HG03159 (cell line): ENCODE results near the gene PPP1R1A.

ENCODE experiments used
- ATAC-seq: cut with Tn5 transposase; IDR thresholded peaks from one replicate; pipeline ENCODE4 v1.9.1; 2021; ENCODE audit warnings: mild to moderate bottlenecking, moderate library complexity; ENCODE audit not compliant: unreplicated experiment

Gene PPP1R1A

DNA sequence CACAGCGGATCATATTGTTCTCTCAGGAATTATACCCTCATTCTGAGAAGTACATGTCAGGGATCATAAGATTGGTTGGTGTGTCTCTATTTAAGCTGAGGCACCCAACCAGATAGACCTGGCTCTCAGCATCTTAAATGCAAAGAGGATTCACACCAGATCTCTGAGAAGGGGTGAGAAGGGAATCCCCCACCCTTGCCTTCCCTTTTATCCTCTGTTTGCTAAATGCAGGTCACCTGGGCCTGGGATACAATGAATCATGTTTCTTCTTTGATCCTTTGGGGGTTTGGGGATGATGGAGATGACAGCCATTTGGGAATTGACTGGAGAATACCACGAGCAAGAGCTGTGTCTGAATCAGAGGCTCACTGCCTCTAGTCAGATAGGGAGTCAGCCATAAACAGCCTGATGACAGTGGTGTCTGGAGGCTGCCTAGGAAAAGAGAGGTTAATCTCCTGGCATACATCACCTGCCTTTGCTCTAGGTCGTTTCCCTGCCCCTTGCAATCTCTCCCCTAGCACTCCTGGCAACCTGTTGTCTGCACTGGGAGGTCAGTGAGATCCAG is 50.2 kb downstream of the PPP1R1A start:
- no peak for ATAC-seq

DNA sequence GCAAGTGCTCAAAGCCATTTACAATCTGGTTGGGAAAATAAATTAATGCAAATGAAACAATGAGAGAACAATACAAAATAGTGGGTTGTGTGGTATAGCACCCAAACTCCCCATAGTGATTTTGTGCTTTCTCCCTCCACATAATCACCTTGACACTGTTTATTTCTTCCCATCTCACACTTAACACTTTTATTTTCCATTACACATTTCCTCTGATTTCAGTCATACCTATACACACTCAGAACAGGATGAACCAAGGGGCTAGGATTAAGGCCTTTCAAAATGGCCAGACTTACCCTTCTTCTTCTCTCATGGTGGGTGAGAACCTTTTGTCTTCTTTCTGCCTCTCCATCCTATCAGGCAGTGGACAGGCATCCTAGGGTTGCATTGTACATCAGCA is 53.0 kb downstream of the PPP1R1A start:
- no peak for ATAC-seq

DNA sequence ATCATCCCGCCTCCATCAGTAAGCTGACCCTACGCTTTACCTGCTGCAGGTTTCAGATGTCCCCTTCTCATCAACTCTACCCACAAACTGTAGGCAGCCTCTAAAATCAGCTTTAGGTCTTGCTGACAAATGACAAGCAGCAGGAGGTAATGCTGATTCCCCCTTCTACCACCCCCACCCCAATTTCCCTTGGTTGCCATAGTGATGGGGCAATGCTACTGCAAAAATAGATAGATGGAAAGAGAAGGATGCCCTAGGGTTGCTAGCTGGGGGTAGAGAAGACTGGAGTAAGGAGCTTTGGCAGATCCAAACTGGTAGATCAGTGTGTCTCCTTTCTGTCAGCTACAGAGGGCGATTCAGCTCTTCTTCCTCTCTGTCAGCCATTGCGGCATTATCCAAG is 58.9 kb downstream of the PPP1R1A start:
- ATAC-seq: no peak
